Sigmoid colon (tissue), 4 donors: ENCODE data around the gene LHX8.

ENCODE experiments used
- CTCF ChIP-seq, 4 experiments: fragments of 450-650 bp in 3 of 4; fragments of 200-600 bp in 1 of 4; IDR thresholded peaks; one replicate each; pipeline ENCODE4 v1.5.1; 2016 to 2019; ENCODE audit warnings: antibody characterized with exemption in 4 of 4, mild to moderate bottlenecking in 3 of 4, moderate library complexity in 2 of 4
- POLR2A ChIP-seq, 2 donors: fragments of 450-650 bp; IDR thresholded peaks; one replicate each; pipeline ENCODE4 v1.6.1; 2016; ENCODE audit warnings: antibody characterized with exemption in 2 of 2, mild to moderate bottlenecking in 2 of 2, moderate library complexity in 2 of 2
- POLR2AphosphoS5 ChIP-seq, 4 donors: sonication (generic); formaldehyde crosslinking; IDR thresholded peaks; one replicate each; pipeline ENCODE4 v1.6.1; 2017; ENCODE audit warnings: antibody characterized with exemption in 4 of 4

GRCh38 chr1:75129660-75129982 lies 4.6 kb upstream of the LHX8 start:
- TF ChIP-seq POLR2AphosphoS5 (IDR thresholded peaks at IDR 0.05) (no peak), POLR2A (IDR thresholded peaks at IDR 0.05) (no peak), CTCF (IDR thresholded peaks at IDR 0.05) (no peak)
